RWPE2 (cell line): Measurements from ENCODE around the gene SUMF2.
"Not testable (repeated sequence)": the region's sequence is repeated elsewhere in the genome, so short reads cannot be mapped to it uniquely, and the experiment has no call there.

ENCODE experiments used
- ATAC-seq: fragments of 200-7000 bp; cut with Tn5 transposase; 3 replicates; pipeline ENCODE4 v1.9.1; 2021; ENCODE audit warnings: low read depth
- DNase-seq: peaks from one replicate; pipeline ENCODE4 v3.0.0-alpha.2; 2020; ENCODE audit warnings: low spot score
- H3K27ac ChIP-seq: fragments of 450-650 bp; 2 replicates; pipeline ENCODE4 v1.5.1; 2017; ENCODE audit warnings: mild to moderate bottlenecking; ENCODE audit not compliant: poor library complexity, severe bottlenecking
- H3K27me3 ChIP-seq: fragments of 250-450 bp; sonication (Bioruptor Pico); 2 replicates; pipeline ENCODE4 v1.5.1; 2021; ENCODE audit warnings: mild to moderate bottlenecking, moderate library complexity; ENCODE audit not compliant: insufficient read depth, poor library complexity, severe bottlenecking
- H3K36me3 ChIP-seq: fragments of 250-450 bp; sonication (Bioruptor Pico); 2 replicates; pipeline ENCODE4 v1.5.1; 2020; ENCODE audit warnings: low read depth, mild to moderate bottlenecking, moderate library complexity
- H3K4me1 ChIP-seq: fragments of 250-450 bp; sonication (Bioruptor Pico); 2 replicates; pipeline ENCODE4 v1.5.1; 2021; ENCODE audit warnings: mild to moderate bottlenecking, moderate library complexity; ENCODE audit not compliant: insufficient read depth, poor library complexity, severe bottlenecking
- H3K4me3 ChIP-seq: fragments of 250-450 bp; sonication (Bioruptor Pico); 2 replicates; pipeline ENCODE4 v1.5.1; 2021; ENCODE audit warnings: mild to moderate bottlenecking, moderate library complexity; ENCODE audit not compliant: severe bottlenecking
- H3K9me3 ChIP-seq: fragments of 250-450 bp; sonication (Bioruptor Pico); 2 replicates; pipeline ENCODE4 v1.5.1; 2021; ENCODE audit warnings: mild to moderate bottlenecking, moderate library complexity; ENCODE audit not compliant: severe bottlenecking
- TF ChIP-seq, protein P1 (sequence below): fragments of 450-650 bp; IDR thresholded peaks from one replicate; pipeline ENCODE4 v1.5.1; 2017; ENCODE audit warnings: mild to moderate bottlenecking, moderate library complexity; ENCODE audit not compliant: poor library complexity, severe bottlenecking

Gene SUMF2

DNA sequence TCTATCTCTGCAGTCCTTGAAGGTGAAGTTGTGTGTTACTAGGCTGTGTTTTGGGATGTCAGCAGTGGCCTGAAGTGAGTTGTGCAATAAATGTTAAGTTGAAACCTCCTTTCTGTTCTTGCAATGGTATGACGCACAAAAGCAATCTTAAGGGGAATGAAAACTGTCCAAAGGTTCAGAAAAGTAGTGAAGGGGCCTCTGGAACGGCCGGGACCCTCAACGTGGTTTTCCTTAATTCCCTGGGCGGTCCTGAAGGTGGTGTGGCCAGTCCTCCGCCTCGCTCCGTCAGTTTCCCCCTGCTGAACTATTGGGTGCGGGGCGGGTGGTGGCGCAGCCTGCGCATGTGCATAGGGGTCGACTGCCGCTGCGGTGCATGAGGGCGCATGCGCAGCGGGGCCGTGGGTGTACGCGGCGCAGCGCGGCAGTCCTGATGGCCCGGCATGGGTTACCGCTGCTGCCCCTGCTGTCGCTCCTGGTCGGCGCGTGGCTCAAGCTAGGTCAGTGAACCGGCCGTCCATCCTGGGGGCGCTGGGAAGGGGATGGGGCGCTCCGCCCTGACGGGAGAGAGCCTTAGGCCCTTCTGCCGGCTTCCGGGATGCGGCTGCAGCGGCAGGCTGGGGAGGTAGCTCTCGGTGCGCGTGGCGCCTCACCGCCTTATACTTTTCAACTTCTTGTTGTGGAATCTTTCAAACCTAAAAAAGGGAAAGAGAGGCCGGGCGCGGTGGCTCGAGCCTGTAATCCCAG is at the start of gene SUMF2:
SUMF2 (plus strand) TSS at position 405 of the 744 bp plus-strand sequence; CDS start at position 431, 26 bp downstream.
- peaks cover 66% of the 10 kb centered on the region for H3K36me3 ChIP-seq
- no peaks in the 10 kb centered on the region for H3K9me3 ChIP-seq
- peak; percentile 84 for ATAC-seq
- peak; percentile 84 for DNase-seq
- H3K4me3 ChIP-seq, result peak within 1 kb of the TSS; percentile 88
- H3K27ac ChIP-seq, result peak within 1 kb of the TSS; percentile 69
- no peaks in the 10 kb centered on the region for H3K27me3 ChIP-seq
- peaks cover 22% of the 10 kb centered on the region for H3K4me1 ChIP-seq
- TF ChIP-seq, protein P1, sequence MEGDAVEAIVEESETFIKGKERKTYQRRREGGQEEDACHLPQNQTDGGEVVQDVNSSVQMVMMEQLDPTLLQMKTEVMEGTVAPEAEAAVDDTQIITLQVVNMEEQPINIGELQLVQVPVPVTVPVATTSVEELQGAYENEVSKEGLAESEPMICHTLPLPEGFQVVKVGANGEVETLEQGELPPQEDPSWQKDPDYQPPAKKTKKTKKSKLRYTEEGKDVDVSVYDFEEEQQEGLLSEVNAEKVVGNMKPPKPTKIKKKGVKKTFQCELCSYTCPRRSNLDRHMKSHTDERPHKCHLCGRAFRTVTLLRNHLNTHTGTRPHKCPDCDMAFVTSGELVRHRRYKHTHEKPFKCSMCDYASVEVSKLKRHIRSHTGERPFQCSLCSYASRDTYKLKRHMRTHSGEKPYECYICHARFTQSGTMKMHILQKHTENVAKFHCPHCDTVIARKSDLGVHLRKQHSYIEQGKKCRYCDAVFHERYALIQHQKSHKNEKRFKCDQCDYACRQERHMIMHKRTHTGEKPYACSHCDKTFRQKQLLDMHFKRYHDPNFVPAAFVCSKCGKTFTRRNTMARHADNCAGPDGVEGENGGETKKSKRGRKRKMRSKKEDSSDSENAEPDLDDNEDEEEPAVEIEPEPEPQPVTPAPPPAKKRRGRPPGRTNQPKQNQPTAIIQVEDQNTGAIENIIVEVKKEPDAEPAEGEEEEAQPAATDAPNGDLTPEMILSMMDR, result no peak

DNA sequence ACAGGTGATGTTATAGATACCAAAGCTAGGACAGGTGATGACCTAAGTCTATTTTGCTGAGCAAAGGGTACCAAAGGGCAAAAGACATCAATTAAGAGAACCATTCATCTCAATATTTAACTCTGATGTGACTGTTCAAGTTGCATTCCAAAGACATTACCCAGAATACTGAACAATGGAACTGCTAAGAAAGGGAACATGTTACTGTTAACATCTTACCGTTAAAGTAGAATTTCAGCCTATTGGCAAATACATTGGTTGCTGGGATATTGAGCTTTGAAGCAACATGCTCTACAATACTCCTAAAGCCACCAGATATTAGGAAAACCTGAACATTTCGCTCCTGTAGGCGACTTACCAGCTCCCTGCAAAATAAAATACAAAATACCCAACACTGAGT is 47.1 kb upstream of the SUMF2 start:
- H3K4me3 ChIP-seq, result not testable (repeated sequence)

DNA sequence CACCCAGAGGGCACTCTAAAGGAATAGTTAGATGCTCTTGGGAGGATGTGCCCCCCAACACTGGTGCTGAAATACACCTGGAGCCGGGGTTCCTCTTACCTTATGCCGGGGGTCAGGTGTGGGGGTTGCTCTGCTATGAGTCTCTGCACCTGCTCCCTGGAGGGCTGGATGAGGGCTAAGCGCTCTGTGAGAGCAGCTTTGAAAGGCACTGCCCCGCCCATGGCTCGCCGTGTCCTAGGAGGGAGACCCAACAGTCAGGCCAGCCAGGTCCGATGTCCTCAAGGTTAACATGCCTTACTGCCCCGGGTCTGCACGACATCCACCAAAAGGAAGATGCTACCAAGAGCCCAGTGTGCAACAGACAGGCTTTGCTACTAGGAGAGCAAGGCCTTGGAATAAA is 44.6 kb upstream of the SUMF2 start:
- H3K4me3 ChIP-seq, result no peak overlapping the region
- H3K27ac ChIP-seq, result no peak overlapping the region
- no peaks in the 10 kb centered on the region for H3K9me3 ChIP-seq
- H3K4me1 ChIP-seq, result no peaks in the 10 kb centered on the region
- peaks cover 63% of the 10 kb centered on the region for H3K36me3 ChIP-seq
- ATAC-seq (no peak), DNase-seq (no peak)
- TF ChIP-seq, protein P1, result no peak
- H3K27me3 ChIP-seq, result no peaks in the 10 kb centered on the region

More for the DNA sequence above, 47.1 kb upstream of the SUMF2 start:
- H3K27ac ChIP-seq, DNase-seq, H3K9me3 ChIP-seq, H3K4me1 ChIP-seq, H3K27me3 ChIP-seq: not testable (repeated sequence)
- H3K36me3 ChIP-seq, result peaks cover 71% of the 10 kb centered on the region
- 0 out of 3 replicates have a peak, but pooled peaks have one; percentile 31 for ATAC-seq

DNA sequence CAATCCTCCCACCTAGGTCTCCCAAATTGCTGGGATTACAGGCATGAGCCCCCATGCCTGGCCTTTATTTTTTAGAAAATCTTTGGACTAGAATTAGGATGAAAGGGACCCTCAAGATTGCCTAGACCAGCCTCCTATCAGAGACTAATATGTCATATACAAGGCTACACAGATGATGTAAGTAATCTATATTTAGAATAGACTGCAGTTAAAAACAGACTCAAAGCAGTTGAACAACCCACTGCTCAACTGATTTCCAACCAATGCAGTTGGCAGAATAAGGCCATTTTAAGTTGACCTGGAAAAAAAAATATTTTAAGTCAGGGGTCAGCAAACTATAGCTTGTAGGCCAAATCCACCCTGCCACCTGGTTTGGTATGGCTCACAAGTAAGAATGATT is 40.6 kb upstream of the SUMF2 start:
- Histone ChIP-seq H3K4me1 (peaks cover 5% of the 10 kb centered on the region), H3K27me3 (no peaks in the 10 kb centered on the region), H3K9me3 (no peaks in the 10 kb centered on the region), H3K27ac (no peak overlapping the region), H3K4me3 (no peak overlapping the region), H3K36me3 (peaks cover 66% of the 10 kb centered on the region)
- DNase-seq (no peak), ATAC-seq (no peak)
- TF ChIP-seq, protein P1, result no peak

DNA sequence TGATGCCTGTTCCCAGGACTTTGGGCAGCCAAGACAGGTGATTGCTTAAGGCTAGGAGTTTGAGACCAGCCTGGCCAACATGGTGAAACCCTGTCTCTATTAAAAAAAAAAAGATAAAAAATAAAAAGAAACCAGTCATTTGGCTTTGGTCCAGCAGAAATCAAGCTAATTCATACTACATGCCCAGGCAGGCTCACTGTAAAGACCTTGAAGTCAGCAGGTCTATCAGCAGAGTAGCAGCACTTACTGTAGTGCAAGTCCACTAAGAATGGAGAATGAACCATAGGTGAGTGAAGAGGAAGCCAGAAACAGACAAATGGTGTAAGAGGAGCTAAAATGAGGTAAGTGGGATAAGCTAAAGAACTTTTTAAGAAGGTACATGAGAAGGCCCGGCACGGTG is 37.5 kb upstream of the SUMF2 start:
- Histone ChIP-seq H3K9me3 (no peaks in the 10 kb centered on the region), H3K27me3 (no peaks in the 10 kb centered on the region), H3K4me1 (peaks cover 5% of the 10 kb centered on the region), H3K4me3 (no peak overlapping the region), H3K36me3 (peaks cover 66% of the 10 kb centered on the region), H3K27ac (no peak overlapping the region)
- DNase-seq (no peak), ATAC-seq (peak; percentile 58; the same call in 1 of the 3 replicates)
- TF ChIP-seq, protein P1, result no peak
